GM12892 (cell line): ENCODE data around the gene GLIS1.

Experiments used
- POLR2A ChIP-seq: IDR thresholded peaks from 2 replicates; pipeline ENCODE4 v1.6.1; 2011; ENCODE audit warnings: low read depth, low read length, control low read depth
- TAF1 ChIP-seq: IDR thresholded peaks from 2 replicates; pipeline ENCODE4 v1.6.1; 2011; ENCODE audit warnings: low read depth, mild to moderate bottlenecking, control low read depth, low read length, borderline replicate concordance

DNA sequence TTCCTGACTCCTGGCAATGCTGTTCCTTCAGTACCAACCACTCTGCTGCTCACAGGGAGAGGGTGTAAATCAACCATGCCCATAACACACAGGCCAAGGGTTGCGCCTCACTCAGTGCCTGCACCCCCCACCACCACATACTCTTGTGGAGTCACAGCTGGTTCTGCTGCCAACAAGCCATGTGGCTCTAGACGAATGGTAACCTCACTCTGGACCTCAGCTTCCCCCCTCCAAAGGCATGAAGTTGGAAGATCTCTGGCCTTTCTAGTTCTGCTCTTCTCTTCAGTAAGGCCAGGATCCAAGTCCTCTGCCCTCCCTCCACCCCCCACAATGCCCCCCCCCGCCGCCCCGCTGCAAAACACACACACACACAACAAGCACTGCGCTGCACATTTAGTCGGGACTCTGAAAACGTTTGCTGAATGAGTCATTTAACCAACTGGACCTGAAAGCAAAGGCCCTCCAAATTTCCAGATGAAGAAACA lies 1.7 kb upstream of the GLIS1 start:
- TF ChIP-seq TAF1: no peak
- TF ChIP-seq POLR2A: no peak
